Measurements from ENCODE around the gene RSPO3.

DNA sequence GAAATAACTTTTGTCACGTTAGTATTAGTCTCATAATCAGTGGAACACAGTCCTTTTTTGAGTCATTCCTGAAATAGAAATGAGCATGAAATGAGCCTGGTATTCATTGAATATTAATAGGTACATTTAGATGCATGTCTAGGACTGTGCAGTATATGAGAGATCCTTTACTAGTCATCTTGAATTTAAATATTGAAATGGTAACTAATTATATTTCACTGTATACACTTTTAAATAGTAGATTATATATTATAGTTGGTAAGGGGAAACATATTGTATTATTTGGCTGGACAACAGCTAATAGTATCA is 59.4 kb downstream of the RSPO3 start:
- TF ChIP-seq GATA2 (IDR thresholded peaks at IDR 0.05; ENCODE audit: low read depth, low read length) = no peak
- TF ChIP-seq GATA3 (IDR thresholded peaks at IDR 0.05; ENCODE audit: low read depth, low read length) = no peak

Data from SH-SY5Y (cell line).